T-helper 22 cell (primary cell): ENCODE results near the gene RGL1.

Source experiments
- DNase-seq: peaks from one replicate; pipeline ENCODE4 v3.0.0-alpha.2; 2020; ENCODE audit warnings: low read depth

Gene RGL1

GRCh38 chr1:183821889-183822611 lies 17.1 kb downstream of the RGL1 start:
- DNase-seq = no peak

- no peak for DNase-seq
Measured at GRCh38 chr1:183824291-183824690, 19.4 kb downstream of the RGL1 start.

GRCh38 chr1:183827801-183828200 lies 22.9 kb downstream of the RGL1 start:
- DNase-seq = no peak

GRCh38 chr1:183830389-183830788 lies 25.5 kb downstream of the RGL1 start:
- DNase-seq = no peak

- no peak for DNase-seq
Measured at GRCh38 chr1:183831311-183831710, 26.4 kb downstream of the RGL1 start.

GRCh38 chr1:183832459-183832858 lies 27.5 kb downstream of the RGL1 start:
- DNase-seq = no peak

- DNase-seq = no peak
Measured at GRCh38 chr1:183834568-183834967, 29.6 kb downstream of the RGL1 start.

- no peak for DNase-seq
Measured at GRCh38 chr1:183836598-183836997, 31.7 kb downstream of the RGL1 start.

GRCh38 chr1:183837062-183837461 lies 32.1 kb downstream of the RGL1 start:
- DNase-seq = no peak

- DNase-seq = no peak
Measured at GRCh38 chr1:183838221-183838620, 33.3 kb downstream of the RGL1 start.

GRCh38 chr1:183840140-183840539 lies 35.2 kb downstream of the RGL1 start:
- no peak for DNase-seq

GRCh38 chr1:183841550-183841949 lies 36.6 kb downstream of the RGL1 start:
- DNase-seq = no peak

GRCh38 chr1:183841950-183842794 lies 37.3 kb downstream of the RGL1 start:
- DNase-seq = no peak

- DNase-seq = no peak
Measured at GRCh38 chr1:183842795-183843144, 37.9 kb downstream of the RGL1 start.

- DNase-seq = no peak
Measured at GRCh38 chr1:183844806-183845205, 39.9 kb downstream of the RGL1 start.

- DNase-seq = no peak
Measured at GRCh38 chr1:183845681-183846080, 40.8 kb downstream of the RGL1 start.

- DNase-seq = no peak
Measured at GRCh38 chr1:183847641-183848040, 42.7 kb downstream of the RGL1 start.

- no peak for DNase-seq
Measured at GRCh38 chr1:183850852-183851251, 45.9 kb downstream of the RGL1 start.

GRCh38 chr1:183859119-183859518 lies 54.2 kb downstream of the RGL1 start:
- DNase-seq = no peak

- no peak for DNase-seq
Measured at GRCh38 chr1:183859831-183860230, 54.9 kb downstream of the RGL1 start.

GRCh38 chr1:183862967-183863366 lies 58.0 kb downstream of the RGL1 start:
- DNase-seq = no peak

- DNase-seq = no peak
Measured at GRCh38 chr1:183863852-183864251, 58.9 kb downstream of the RGL1 start.

GRCh38 chr1:183864611-183865010 lies 59.7 kb downstream of the RGL1 start:
- no peak for DNase-seq

GRCh38 chr1:183869230-183869629 lies 64.3 kb downstream of the RGL1 start:
- no peak for DNase-seq
